Non-pigmented ciliary epithelial cell (primary cell): Measurements from ENCODE around the gene KIAA0040.
"Not testable (repeated sequence)": the region's sequence is repeated elsewhere in the genome, so short reads cannot be mapped to it uniquely, and the experiment has no call there.

ENCODE experiments used
- DNase-seq: peaks from one replicate; pipeline ENCODE4 v3.0.0-alpha.2; 2010; ENCODE audit warnings: low read depth

KIAA0040 gene

DNA sequence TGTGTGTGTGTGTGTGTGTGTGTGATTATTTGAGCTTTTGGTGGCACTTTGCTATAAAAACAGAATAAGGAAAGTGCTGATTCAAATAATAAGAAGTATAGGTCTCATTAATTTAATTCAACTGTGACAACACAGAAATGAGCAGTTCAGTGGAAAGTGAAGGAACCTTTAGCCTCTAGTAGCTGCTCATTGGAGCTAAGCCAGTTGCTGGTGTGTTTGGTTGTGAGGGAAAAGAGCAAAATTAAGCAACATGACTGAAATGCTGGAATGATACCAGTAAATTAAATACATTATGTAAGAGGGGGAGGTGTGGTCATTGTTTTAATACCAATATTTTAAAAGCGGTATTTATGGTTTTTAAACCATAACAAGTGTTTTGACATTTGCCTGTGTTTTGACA lies 55.2 kb downstream of the KIAA0040 start:
- no peak for DNase-seq

DNA sequence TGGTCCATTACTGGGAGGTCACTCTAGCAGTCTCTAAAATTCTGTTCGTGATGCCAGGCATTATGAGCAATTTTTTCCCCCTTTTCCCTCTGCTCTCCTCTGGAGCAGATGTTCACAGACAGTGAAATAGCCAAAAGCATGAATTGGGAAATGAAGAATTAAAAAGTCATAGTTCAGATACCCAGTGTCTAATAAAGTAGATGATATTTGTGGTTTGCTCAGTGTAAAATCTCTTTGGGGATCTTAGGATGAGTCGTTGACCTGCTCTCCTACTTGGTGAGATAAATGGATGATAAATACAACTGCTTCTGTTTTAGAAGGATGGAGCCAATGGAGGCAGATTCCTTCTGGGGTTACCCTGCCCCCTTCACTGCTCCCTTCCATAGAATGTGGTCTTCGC lies 56.3 kb downstream of the KIAA0040 start:
- no peak for DNase-seq

DNA sequence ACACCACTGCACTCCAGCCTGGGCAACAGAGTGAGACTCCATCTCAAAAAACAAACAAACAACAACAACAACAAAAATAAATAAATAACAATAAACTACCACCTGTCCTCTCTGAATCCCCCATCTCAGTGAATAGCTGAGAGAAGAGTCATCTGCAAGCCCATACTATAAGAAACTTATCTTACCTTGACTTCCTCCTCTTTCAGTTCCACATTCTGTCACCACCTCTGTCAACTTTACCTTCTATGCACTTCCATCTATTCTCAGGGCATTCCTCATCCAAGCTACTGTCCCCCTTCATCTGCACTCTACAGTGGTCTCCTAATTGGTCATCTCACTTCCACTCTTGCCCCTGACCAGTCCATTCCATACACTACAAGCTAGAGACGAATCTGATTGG lies 58.1 kb downstream of the KIAA0040 start:
- DNase-seq: no peak

DNA sequence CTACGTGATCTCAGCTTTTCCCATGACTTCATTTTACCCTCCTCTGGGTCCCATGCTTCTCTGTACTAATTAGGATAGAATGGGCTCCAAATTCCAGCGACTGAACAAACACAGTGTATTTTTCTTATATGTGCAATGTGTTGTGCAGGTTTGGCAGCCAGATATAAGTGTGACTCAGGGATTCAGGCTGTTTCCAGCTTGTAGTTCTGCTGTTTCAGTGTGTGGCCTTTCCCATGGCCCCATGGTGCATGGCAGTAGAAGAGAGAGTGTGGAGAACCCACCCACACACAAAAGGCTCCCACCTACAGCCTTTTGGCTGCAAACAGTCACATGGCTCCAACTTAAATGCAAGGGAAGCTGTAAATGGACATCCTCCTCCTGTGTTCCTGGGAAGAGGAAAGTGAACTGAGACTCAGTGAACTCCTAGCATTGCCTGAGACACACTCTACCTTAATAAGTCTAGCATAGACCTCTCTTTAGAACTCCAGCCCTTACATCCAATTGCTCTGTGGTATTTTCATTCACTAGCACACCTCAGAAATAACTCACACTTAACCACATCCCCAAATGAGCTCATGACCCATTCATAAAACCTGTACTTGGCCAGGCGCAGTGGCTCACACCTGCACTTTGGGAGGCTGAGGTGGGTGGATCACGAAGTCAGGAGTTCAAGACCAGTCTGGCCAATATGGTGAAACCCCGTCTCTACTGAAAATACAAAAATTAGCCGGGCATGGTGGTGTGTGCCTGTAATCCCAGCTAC lies 58.7 kb downstream of the KIAA0040 start:
- no peak for DNase-seq

DNA sequence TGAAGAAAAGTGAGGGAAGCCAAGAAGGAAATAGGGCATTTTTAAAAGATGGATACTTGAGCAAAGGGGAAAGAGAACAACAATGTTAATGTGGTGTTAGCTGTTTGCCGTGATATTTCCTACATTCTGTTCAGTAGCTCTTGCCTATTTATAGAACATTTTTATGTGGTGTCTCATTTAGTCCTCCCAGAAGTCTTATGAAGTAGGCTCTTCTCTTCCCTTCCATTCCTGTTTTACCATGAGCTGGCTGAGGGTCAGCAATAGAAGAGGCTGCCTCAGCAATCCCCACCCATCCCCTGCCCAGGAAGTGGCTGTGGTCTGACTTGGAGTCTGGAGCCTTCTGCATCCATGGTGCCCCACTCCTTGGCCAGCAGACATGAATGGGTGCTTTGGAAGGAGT lies 60.1 kb downstream of the KIAA0040 start:
- no peak for DNase-seq

DNA sequence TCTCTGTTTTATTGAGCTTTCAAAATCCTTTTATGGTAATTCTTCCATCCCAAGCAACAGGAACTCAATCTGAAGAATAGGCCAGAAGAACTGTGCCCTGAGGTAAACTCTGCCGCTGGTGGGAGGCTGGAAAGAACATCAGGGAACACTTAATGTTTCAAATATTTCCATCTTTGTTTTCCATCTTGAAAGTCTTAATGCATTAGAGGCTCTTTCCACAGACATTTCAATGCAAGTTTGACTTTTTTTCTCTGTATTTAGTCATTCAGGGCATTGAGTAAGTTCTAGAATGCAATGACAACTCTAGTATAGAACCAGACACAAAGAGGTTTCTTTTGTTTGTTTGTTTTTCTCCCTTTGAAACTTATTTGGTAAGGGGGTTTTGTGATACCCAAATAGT lies 61.5 kb downstream of the KIAA0040 start:
- no peak for DNase-seq

DNA sequence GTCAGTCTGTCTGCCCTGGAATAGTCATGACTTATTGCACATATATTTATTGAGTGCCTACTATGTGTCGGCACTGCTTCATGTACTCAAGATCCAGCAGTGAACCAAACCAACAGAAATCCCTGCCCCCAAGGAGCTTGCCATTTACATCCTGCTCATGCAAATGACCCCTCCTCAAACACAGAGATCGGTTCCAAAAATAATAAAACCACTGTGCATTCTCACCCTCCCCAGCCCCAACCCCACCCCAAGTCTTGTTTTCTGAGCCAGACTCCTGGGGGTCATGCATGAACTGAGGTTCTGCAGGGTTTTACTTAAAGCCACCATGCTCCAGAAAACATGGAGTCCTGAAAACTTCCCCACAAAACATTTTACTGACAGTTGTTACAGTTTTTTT lies 61.9 kb downstream of the KIAA0040 start:
- no peak for DNase-seq

DNA sequence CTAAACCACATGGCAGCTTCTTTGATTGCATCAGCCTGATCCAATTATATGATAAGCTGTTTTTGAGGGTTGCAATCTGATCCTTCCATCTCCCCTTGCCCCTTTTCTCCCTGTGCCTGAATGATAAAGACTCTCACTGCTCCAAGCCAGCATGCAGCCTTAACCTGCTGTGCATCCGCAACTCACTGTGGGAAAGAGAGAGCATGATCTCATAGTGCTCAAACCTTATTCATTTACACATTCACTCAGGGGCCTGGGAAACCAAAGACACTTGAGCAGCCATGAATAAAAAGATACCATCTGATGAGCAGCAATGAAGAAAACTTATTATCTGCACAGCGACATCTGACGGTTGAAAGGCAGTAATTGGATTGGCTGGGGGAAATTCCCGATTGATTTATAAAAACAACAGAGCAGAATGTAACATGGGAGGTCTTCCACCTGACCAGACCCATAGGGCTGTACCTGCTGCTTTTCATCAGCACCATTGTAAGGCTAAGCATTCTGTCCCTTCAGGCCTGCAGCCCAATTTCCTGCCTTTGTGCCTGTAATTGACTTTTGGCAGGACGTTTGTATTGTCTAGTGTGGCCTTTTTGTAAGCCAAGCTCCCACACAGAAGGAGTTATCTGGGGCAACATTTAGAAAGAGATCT lies 62.5 kb downstream of the KIAA0040 start:
- DNase-seq: no peak

DNA sequence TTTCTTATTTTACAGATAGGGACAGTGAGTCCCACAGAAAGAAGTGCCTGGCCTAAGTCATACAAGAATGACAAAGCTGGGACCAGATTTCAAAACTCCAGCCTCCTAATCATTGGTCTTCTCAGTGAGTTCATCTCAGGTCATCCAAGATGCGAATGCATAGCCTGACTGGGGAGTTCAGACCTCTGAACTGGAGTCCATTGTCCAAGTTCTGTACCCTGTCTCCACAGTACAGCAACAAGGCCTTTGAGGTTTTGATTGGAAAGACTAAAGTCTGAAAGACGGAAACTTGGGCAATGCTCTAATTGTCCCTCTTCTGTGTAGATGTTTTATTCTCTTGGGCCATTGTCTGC lies 63.0 kb downstream of the KIAA0040 start:
- DNase-seq: no peak

DNA sequence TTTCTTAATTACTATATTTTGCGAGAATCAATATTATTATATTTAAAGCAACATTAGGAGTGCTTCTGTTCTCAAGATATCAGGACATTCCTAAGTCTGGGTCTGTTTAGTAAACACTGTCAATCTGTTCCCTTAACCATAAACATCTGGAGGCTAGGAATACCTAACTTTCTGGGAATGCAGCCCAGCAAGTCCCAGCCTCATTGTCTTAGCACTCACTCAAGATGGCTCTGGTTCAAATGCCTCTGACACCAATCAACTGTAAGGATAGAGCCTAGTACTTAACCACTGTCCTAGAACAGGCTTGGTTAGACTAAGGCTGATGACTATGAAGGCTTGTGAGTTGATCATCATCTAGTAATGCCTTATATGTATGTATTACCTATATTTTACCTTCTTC lies 63.4 kb downstream of the KIAA0040 start:
- DNase-seq: no peak

DNA sequence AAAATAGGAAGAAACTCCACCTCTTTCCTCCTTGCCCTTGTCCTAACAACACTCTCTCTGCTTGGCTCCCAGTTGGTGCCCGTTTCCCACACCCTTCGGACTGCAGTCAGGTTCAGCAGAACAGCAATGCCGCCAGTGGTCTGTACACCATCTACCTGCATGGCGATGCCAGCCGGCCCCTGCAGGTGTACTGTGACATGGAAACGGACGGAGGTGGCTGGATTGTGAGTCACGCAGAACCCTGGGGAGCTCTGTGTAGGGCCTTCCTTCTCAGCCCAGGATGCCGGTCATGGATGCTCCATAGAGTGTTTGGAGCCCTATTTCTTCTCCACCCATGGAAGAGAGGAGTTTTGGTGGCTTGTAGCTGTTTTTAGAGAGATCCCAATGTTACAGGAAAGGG lies 64.1 kb downstream of the KIAA0040 start:
- DNase-seq: no peak

DNA sequence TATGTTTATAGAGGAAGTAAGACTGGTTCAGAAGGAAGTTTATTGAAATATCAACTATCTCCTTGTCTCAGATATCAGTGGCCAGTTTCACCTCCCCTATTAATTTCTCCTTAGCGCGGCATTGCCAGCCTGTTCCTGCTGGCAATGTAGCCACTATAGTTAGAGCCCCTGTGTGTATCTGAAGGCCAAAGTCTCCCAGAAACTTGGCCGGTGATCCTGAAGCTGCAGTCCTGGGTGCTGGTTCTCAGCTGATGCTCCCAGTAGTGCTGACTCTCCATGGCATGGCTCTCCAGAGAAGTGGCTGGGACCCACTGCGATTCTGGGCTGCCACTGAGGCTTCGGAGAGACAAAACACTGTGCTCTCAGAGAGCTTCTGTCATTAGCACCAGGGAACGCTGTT lies 65.0 kb downstream of the KIAA0040 start:
- no peak for DNase-seq

DNA sequence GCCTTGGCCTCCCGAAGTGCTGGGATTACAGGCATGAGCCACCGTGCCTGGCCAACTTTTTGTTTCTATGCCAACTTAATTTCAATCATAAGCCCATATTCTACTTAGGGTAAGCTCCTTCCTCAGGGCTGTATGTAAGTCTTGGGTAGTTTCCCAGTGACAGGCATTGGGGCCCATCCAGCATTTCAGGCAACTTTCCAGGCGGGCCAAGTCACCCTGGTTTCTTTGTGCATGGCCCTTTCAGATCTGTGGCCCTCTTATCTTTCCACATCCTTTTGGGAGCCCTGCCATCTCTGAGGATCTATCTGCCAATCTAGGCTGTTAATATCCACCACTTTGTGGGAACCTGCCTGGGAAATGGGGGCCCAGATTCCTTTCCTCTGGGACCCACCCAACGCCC lies 66.2 kb downstream of the KIAA0040 start:
- DNase-seq: no peak

DNA sequence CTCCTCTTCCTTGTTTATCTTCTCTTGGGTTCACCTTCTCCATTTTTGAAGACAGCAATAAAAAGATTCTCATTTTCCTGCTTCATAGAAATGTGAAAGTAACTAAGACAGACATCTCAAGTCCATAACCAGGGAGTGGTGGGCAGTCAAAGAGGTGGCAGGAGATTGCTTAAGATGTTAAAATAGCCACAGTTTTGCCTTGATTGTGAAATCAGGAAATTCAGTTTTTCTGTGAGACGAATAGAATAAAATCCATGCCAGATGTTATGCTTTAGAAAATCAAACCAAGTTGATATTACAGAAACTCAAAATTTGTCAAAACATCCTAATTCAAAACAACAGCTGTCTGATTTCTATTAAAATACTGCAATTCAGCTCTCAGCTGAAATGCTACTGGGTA lies 67.7 kb downstream of the KIAA0040 start:
- no peak for DNase-seq

DNA sequence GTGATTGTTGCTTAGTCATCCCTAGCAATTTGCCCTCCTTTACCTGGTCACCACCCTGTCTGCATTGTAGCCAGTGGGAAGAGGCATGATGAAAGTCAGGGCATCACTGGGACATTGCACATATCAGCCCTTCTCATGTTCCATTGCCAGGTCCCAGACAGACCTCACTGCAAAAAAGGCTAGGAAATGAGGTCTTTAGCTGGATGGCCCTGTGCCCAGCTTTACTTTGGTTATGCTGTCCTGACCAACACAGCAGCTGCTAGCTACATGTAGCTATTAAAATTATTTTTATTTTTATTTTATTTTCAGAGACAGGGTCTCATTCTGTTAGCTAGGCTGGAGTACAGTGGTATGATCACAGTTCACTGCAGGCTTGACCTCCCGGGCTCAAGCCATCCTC lies 72.1 kb downstream of the KIAA0040 start:
- no peak for DNase-seq

DNA sequence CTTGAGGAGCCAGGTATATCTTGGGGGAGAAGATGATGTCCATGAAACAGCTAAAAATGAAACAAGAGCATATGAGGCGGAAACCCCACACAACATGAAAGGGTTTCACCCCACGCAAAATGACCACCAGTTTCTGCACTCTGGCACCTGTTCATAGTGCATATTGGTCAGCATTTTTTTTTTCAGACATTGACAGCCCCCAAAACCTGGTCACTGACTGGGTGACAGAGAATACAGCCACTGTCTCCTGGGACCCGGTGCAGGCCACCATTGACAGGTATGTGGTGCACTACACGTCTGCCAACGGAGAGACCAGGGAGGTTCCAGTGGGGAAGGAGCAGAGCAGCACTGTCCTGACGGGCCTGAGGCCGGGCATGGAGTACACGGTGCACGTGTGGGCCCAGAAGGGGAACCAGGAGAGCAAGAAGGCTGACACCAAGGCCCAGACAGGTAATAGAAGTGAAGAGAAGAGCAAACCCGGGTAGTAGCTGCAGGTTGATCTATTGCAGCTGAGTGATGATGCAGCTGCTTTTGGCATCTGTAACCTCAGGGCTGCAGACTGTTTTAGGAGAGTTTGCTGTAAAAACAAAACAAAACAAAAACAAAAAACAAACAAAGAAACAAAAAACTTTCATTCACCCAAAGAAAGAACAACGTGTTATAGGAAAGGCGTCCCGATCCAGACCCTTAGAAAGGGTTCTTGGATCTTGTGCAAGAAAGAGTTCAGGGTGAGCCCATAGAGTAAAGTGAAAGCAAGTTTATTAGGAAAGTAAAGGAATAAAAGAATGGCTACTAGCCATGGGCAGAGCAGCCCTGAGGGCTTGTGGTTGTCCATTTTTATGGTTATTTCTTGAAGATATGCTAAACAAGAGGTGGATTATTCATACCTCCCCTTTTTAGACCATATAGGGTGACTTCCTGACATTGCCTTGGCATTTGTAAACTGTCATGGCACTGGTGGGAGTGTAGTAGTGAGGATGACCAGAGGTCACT lies 73.9 kb downstream of the KIAA0040 start:
- DNase-seq: no peak

DNA sequence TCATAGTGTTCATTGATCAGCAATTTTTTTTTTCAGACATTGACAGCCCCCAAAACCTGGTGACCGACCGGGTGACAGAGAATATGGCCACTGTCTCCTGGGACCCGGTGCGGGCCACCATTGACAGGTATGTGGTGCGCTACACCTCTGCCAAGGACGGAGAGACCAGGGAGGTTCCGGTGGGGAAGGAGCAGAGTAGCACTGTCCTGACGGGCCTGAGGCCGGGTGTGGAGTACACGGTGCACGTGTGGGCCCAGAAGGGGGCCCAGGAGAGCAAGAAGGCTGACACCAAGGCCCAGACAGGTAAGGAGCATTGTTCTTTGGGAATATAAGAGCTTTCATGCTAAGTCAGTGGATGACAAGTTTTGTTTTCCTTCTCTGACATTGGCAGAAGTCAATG lies 75.7 kb downstream of the KIAA0040 start:
- no peak for DNase-seq

DNA sequence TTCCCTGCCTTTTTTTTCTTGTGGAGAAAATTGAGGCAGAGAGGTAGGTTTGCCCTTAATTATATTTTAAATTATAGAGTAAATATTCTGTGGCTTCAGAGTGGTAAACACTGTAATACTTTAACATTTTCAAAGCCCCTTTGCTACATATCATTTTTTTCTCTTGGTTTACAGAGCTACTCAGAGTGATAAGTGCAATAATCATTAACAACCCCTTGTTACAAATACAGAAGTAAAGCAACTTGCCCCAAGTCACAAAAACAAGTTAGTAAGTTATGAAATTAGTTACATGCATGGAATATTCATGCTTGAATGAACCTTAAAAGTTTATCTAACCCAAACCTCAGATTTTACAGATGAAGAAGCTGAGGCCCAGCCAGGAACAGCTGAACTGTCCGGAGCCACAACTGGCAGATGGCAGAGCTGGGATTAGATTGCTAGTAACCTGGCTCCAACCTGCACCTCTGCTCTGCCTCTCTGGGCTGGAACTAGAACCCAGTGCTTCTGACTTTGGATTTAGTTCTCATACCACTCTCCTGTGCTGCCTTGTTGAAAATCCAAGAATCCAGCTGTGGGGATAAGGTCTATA lies 76.3 kb downstream of the KIAA0040 start:
- no peak for DNase-seq

DNA sequence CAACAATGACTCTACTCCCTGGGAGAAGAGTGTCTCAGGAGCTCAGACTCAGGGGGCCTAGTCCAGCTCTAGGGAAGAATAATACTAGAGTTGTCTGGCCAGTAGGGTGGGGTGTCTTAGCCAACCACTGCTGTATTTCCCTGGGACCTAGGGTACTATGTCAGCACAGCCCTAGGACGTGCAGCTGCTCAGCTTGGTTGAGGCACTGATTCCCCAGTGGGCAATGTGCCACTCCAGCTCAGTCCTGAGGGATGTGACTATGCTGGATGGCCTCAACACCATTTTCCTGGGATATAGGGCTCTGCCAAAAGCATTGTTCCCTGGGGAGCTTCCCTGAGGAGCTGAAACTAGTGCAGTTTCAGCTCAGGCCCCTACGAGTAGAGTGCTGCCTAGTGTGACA lies 77.6 kb downstream of the KIAA0040 start:
- no peak for DNase-seq

DNA sequence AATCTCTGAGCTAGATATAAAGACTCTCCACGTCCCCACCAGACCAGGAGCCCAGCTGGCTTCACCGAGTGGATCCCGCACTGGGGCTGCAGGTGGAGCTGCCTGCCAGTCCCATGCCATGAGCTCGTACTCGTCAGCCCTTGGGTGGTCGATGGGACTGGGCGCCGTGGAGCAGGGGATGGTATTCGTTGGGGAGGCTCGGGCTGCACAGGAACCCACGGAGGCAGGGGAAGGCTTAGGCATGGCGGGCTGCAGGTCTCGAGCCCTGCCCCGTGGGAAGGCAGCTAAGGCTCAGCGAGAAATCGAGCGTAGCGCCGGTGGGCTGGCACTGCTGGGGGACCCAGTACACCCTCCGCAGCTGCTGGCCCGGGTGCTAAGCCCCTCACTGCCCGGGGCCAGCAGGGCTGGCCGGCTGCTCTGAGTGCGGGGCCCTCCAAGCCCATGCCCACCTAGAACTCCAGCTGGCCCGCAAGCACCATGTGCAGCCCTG lies 84.2 kb downstream of the KIAA0040 start:
- DNase-seq: not testable (repeated sequence)
